ENCODE measurements around the gene LRIG1. TPM values are rescaled to one million over a fixed set of nuclear protein-coding genes. Genes with fewer than 3 reads are reported as not detected.

The LRIG1 gene
- total RNA-seq, 4 donors from 2014 or later = 42.3 to 152 (median 66.1) TPM

GRCh38 chr3:66457252-66457651 is 43.6 kb downstream of the LRIG1 start:
- no peak for TF ChIP-seq CTCF (IDR thresholded peaks at IDR 0.05; ENCODE audit: low read depth)

DNA sequence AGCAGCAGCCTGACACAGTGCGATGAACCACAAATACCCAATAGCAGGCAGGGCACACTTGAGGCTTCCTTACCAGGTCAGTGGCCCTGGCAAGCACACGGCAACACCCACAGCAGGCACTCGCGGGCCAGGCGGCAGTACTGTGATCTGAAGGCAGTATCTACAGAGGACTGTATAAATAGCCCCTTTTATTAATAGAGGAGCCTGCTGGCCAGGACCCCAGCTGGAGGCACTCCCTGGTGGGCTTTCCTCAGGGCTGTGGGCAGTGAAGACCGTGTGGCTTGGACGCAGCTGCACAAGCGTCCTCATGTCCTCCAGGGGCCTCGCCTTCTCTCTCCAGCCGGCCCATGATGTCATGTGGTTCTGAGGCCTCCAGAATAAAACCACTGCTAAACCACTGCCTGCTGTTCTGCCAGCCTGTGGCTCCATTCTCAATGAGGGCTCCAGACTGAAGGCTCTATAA is 44.1 kb downstream of the LRIG1 start:
- no peak for TF ChIP-seq CTCF (IDR thresholded peaks at IDR 0.05; ENCODE audit: low read depth)

DNA sequence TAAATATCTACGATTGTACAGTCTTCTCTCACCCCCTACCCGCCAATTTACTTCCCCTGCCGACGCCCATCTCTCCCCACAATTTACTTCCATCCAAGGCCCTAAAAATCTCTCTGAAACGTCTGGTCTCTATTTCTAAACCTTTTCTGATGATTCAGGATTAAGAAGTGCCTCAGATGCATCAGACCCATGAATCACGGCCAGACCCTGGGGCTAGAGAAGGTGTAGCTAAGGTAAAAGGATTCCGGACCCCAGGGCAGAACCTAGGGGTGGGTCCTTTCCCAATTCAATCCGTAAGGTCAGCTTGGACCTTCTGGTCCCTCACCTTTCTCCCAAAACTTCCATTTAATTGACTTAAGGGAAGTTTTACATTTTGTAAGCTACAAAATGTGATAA is 46.4 kb downstream of the LRIG1 start:
- TF ChIP-seq CTCF (IDR thresholded peaks at IDR 0.05; ENCODE audit: low read depth) = no peak

DNA sequence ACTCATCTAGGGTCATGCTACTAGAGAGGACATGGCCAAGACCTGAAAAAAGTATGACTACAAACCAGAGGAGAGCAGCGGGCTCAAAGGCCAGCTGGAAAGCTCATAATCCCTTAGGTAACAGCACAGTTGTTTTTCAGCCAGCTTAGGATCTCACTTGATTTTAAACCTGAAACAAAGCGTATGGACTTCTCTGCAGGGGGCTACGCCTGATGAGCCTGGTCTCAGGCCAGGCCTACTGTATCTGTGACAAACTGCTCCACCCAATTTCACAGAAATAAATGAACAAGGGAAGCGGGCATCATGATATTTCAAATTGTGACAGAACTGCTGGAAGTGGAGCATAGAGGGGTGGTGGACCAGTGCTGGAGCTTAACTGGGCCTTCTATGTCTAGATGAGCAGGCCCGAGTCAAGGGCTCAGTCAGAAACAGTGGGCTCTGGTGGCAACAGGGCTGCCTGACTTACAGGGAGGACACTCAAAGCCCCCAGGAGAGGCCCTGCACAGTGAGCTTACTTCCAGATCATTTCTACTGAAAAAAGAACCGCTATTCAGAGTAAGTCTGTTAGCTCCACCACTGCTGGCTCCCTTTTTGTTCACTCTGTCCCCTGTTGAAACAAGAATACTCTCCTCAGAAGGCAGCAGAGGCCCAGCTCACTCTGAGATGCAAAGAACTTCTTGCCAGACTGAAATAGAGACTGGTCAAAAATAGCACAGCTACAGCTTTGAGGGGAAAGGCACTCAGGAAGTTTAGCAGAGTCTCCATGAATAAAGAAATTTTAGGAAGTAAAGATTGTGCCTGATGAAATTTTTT is 47.0 kb downstream of the LRIG1 start:
- no peak for TF ChIP-seq CTCF (IDR thresholded peaks at IDR 0.05; ENCODE audit: low read depth)

- no peak for TF ChIP-seq CTCF (IDR thresholded peaks at IDR 0.05; ENCODE audit: low read depth)
These were observed 48.4 kb downstream of the LRIG1 start for GRCh38 chr3:66452303-66453011.

DNA sequence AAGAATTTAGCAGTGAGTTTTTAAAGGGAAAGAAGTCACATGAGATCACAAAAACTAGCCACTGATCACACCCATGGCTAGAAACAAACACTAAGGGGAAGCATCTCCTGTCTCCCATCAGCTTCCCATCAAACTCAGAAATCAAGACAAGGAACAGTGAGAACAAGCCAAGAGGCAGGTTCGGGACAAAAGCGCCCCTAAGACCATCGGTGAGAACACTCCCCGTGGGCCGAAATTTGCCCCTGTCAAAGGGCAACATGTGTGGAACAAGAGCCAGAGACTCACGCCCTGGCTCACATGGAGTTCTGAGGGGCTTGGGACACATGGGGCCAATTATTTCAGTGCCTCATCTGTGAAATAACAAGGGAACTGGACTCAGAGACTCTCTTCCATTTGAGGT is 49.1 kb downstream of the LRIG1 start:
- TF ChIP-seq CTCF (IDR thresholded peaks at IDR 0.05; ENCODE audit: low read depth) = no peak

- TF ChIP-seq CTCF (IDR thresholded peaks at IDR 0.05; ENCODE audit: low read depth) = no peak
These were observed 50.3 kb downstream of the LRIG1 start for GRCh38 chr3:66450390-66451022.

Measured in subcutaneous adipose tissue (tissue), 4 donors.